ENCODE data around the gene GAS6. TPM values are rescaled to one million over a fixed set of nuclear protein-coding genes. Genes with fewer than 3 reads are reported as not detected.
"Not testable (repeated sequence)": the region's sequence is repeated elsewhere in the genome, so short reads cannot be mapped to it uniquely, and the experiment has no call there.

Gene GAS6
- total RNA-seq: 0.62 and 0.98 TPM in 2 replicates

GRCh38 chr13:113863524-113864272, at the start of gene GAS6:
Gene GAS6 (minus strand): TSS chr13:113864076. CDS start chr13:113863920, 156 bp downstream.
- DNase-seq (ENCODE audit: low spot score): no peak
- peaks cover 8% of the 10 kb centered on the region for H3K9me3 Mint-ChIP-seq
- intact Hi-C loops (cut with micrococcal nuclease): loop anchor here (5.0 kb wide), 1 partner anchor 364 kb away; no protein-coding TSS in a partner anchor
- H3K4me1 Mint-ChIP-seq (ENCODE audit: low read depth): peaks cover 5% of the 10 kb centered on the region
- H3K27ac Mint-ChIP-seq: no peak within 1 kb of the TSS
- H3K4me3 Mint-ChIP-seq: peak within 1 kb of the TSS; percentile 67
- H3K27me3 Mint-ChIP-seq (ENCODE audit: insufficient read depth): peaks cover 38% of the 10 kb centered on the region
- no peaks in the 10 kb centered on the region for H3K36me3 Mint-ChIP-seq (ENCODE audit: low read depth)

DNA sequence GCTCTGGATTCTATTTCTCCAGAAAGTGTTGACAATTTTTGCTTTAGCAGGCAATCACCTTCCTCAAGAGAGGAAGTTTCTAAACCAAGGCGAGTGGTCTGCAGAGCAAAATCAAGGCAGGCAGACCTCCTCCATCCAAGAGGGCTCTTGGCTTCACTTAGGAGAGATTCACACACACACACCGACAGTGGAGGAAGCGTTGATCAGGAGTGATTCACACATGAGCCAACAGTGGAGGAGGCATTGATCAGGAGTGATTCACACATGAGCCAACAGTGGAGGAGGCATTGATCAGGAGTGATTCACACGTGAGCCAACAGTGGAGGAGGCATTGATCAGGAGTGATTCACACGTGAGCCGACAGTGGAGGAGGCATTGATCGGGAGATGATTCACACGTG, 49.5 kb upstream of the GAS6 start:
- intact Hi-C loops (cut with micrococcal nuclease); H3K36me3 Mint-ChIP-seq (ENCODE audit: low read depth); H3K4me1 Mint-ChIP-seq (ENCODE audit: low read depth); DNase-seq (ENCODE audit: low spot score); H3K27ac Mint-ChIP-seq; H3K9me3 Mint-ChIP-seq; H3K4me3 Mint-ChIP-seq: not testable (repeated sequence)
- peaks cover 34% of the 10 kb centered on the region for H3K27me3 Mint-ChIP-seq (ENCODE audit: insufficient read depth)

- Mint-ChIP-seq H3K27ac (peak overlapping the region; percentile 8), H3K4me1 (ENCODE audit: low read depth) (peaks cover 5% of the 10 kb centered on the region), H3K36me3 (ENCODE audit: low read depth) (no peaks in the 10 kb centered on the region), H3K9me3 (no peaks in the 10 kb centered on the region), H3K4me3 (no peak overlapping the region), H3K27me3 (ENCODE audit: insufficient read depth) (peaks cover 40% of the 10 kb centered on the region)
- intact Hi-C loops (cut with micrococcal nuclease): no loop called here
- DNase-seq (ENCODE audit: low spot score): no peak
Observed at GRCh38 chr13:113912596-113912995, 48.7 kb upstream of the GAS6 start.

GRCh38 chr13:113907635-113908617, 44.0 kb upstream of the GAS6 start:
- intact Hi-C loops (cut with micrococcal nuclease): no loop called here
- H3K4me3 Mint-ChIP-seq: no peak overlapping the region
- H3K36me3 Mint-ChIP-seq (ENCODE audit: low read depth): no peaks in the 10 kb centered on the region
- no peaks in the 10 kb centered on the region for H3K9me3 Mint-ChIP-seq
- peaks cover 5% of the 10 kb centered on the region for H3K4me1 Mint-ChIP-seq (ENCODE audit: low read depth)
- peaks cover 53% of the 10 kb centered on the region for H3K27me3 Mint-ChIP-seq (ENCODE audit: insufficient read depth)
- no peak for DNase-seq (ENCODE audit: low spot score)
- no peak overlapping the region for H3K27ac Mint-ChIP-seq

GRCh38 chr13:113906571-113906970, 42.7 kb upstream of the GAS6 start:
- Mint-ChIP-seq H3K4me3 (no peak overlapping the region), H3K36me3 (ENCODE audit: low read depth) (no peaks in the 10 kb centered on the region), H3K27ac (no peak overlapping the region), H3K4me1 (ENCODE audit: low read depth) (no peaks in the 10 kb centered on the region), H3K9me3 (no peaks in the 10 kb centered on the region), H3K27me3 (ENCODE audit: insufficient read depth) (peaks cover 43% of the 10 kb centered on the region)
- DNase-seq (ENCODE audit: low spot score): no peak
- intact Hi-C loops (cut with micrococcal nuclease): no loop called here

DNA sequence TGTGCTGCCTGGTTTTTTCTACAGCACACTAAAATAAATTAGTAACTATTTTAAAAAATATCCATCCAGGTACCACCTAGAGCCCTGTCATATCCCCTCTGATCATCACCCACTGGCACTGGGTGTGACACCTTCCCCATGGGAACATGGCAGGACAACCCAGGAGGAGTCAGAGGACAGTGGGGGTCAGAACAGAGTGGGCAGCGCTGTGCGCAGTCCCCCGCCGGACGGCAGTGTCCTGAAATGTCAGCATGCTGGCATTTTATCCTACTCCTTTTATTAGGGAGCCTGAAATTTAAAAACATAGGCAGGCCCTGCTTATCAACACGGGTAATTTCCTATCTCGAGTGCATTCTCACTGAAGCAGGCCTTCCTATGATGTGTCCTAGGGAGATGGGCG, 42.1 kb upstream of the GAS6 start:
- no peak overlapping the region for H3K27ac Mint-ChIP-seq
- intact Hi-C loops (cut with micrococcal nuclease): no loop called here
- no peaks in the 10 kb centered on the region for H3K9me3 Mint-ChIP-seq
- H3K27me3 Mint-ChIP-seq (ENCODE audit: insufficient read depth): peaks cover 38% of the 10 kb centered on the region
- no peak for DNase-seq (ENCODE audit: low spot score)
- H3K4me3 Mint-ChIP-seq: no peak overlapping the region
- H3K36me3 Mint-ChIP-seq (ENCODE audit: low read depth): no peaks in the 10 kb centered on the region
- no peaks in the 10 kb centered on the region for H3K4me1 Mint-ChIP-seq (ENCODE audit: low read depth)

- H3K4me1 Mint-ChIP-seq (ENCODE audit: low read depth): no peaks in the 10 kb centered on the region
- H3K4me3 Mint-ChIP-seq: no peak overlapping the region
- H3K36me3 Mint-ChIP-seq (ENCODE audit: low read depth): no peaks in the 10 kb centered on the region
- DNase-seq (ENCODE audit: low spot score): no peak
- no peaks in the 10 kb centered on the region for H3K9me3 Mint-ChIP-seq
- intact Hi-C loops (cut with micrococcal nuclease): no loop called here
- H3K27ac Mint-ChIP-seq: no peak overlapping the region
- peaks cover 29% of the 10 kb centered on the region for H3K27me3 Mint-ChIP-seq (ENCODE audit: insufficient read depth)
Observed at GRCh38 chr13:113905018-113905417, 41.1 kb upstream of the GAS6 start.

DNA sequence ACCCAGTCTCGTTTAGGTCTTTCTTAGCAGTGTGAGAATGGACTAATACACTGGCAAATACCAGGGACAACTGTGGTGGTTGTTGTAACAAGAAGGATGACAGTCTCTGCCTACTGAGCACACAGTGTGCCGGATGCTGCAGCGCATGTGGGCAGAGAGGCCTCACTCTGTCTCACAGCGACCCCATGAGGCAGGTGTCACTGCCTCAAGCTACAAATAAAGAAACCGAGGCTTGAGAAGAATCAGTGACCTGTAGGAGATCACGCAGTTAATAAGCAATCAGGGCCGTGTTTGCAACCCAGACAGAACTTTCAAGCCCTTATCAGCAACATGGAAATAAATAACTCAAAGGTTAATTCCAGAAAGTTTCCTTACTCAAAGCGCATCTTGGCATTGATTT, 40.5 kb upstream of the GAS6 start:
- Mint-ChIP-seq H3K36me3 (ENCODE audit: low read depth) (no peaks in the 10 kb centered on the region), H3K4me3 (no peak overlapping the region), H3K27me3 (ENCODE audit: insufficient read depth) (peaks cover 27% of the 10 kb centered on the region), H3K4me1 (ENCODE audit: low read depth) (no peaks in the 10 kb centered on the region), H3K9me3 (no peaks in the 10 kb centered on the region), H3K27ac (no peak overlapping the region)
- DNase-seq (ENCODE audit: low spot score): no peak
- intact Hi-C loops (cut with micrococcal nuclease): loop anchor here (1.0 kb wide), 1 partner anchor 87 kb away; no protein-coding TSS in a partner anchor

DNA sequence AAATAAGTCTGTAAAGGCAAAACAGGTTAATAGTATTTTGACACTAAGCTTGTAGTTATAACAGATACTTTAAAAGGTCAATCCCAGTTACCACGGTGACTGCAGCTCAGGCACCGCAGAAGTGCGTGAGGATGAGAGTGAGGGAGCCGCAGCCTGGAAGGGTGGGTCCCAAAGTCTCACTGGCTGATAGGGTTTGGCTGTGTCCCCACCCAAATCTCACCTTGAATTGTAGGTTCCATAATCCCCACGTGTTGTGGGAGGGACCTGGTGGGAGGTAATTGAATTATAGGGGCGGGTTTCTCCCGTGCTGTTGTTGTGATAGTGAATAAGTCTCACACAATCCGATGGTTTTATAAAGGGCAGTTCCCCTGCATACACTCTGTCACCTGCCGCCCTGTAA, 40.0 kb upstream of the GAS6 start:
- DNase-seq (ENCODE audit: low spot score): no peak
- H3K9me3 Mint-ChIP-seq: no peaks in the 10 kb centered on the region
- H3K4me1 Mint-ChIP-seq (ENCODE audit: low read depth): no peaks in the 10 kb centered on the region
- H3K4me3 Mint-ChIP-seq: no peak overlapping the region
- no peak overlapping the region for H3K27ac Mint-ChIP-seq
- no peaks in the 10 kb centered on the region for H3K36me3 Mint-ChIP-seq (ENCODE audit: low read depth)
- intact Hi-C loops (cut with micrococcal nuclease): loop anchor here (1.0 kb wide), 1 partner anchor 87 kb away; no protein-coding TSS in a partner anchor
- peaks cover 22% of the 10 kb centered on the region for H3K27me3 Mint-ChIP-seq (ENCODE audit: insufficient read depth)

GRCh38 chr13:113902986-113903775, 39.3 kb upstream of the GAS6 start:
- no peak overlapping the region for H3K27ac Mint-ChIP-seq
- no peaks in the 10 kb centered on the region for H3K36me3 Mint-ChIP-seq (ENCODE audit: low read depth)
- intact Hi-C loops (cut with micrococcal nuclease): no loop called here
- DNase-seq (ENCODE audit: low spot score): no peak
- H3K27me3 Mint-ChIP-seq (ENCODE audit: insufficient read depth): peaks cover 16% of the 10 kb centered on the region
- H3K4me1 Mint-ChIP-seq (ENCODE audit: low read depth): no peaks in the 10 kb centered on the region
- no peak overlapping the region for H3K4me3 Mint-ChIP-seq
- H3K9me3 Mint-ChIP-seq: no peaks in the 10 kb centered on the region

DNA sequence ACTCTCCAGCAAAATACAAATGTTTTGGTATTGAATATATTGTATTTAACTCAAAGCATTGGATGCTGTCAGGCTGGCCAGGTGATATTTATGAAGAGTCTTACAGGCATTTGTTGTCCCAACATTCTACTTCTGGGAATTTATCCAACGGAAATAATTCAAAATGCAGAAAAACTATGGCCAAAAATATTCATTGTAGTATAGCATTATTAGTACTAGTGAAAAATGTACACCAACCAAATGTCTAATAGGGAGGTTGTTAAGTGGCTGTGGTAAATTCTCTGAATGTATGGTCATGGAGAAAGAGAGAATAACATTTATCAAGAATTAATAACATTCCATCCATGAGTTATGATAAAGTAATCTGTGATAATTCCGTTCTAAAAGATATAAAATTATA, 38.6 kb upstream of the GAS6 start:
- intact Hi-C loops (cut with micrococcal nuclease): no loop called here
- H3K27ac Mint-ChIP-seq: no peak overlapping the region
- no peaks in the 10 kb centered on the region for H3K4me1 Mint-ChIP-seq (ENCODE audit: low read depth)
- H3K9me3 Mint-ChIP-seq: no peaks in the 10 kb centered on the region
- peaks cover 11% of the 10 kb centered on the region for H3K27me3 Mint-ChIP-seq (ENCODE audit: insufficient read depth)
- H3K4me3 Mint-ChIP-seq: no peak overlapping the region
- no peak for DNase-seq (ENCODE audit: low spot score)
- H3K36me3 Mint-ChIP-seq (ENCODE audit: low read depth): no peaks in the 10 kb centered on the region

DNA sequence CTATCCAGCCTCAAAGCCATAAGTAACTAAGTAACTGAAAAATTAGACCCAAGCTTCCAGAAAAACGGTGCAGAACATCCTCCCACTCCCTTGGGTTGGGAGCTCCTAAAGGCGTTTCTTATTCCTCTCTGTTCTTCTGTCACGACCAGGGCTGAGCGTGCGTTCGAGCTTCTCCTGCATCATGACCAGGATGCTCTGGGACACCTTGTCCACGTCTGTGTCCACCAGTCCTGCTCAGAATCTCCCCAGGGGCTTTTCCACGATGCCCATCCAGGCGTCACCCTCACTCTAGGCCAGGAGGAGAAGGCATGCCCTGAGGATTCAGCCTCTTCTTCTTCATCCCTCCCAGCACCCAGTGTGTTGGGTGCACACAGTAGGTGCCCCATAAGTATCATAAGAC, 37.8 kb upstream of the GAS6 start:
- Mint-ChIP-seq H3K4me3 (no peak overlapping the region), H3K36me3 (ENCODE audit: low read depth) (no peaks in the 10 kb centered on the region), H3K4me1 (ENCODE audit: low read depth) (no peaks in the 10 kb centered on the region), H3K27me3 (ENCODE audit: insufficient read depth) (peaks cover 6% of the 10 kb centered on the region), H3K27ac (no peak overlapping the region), H3K9me3 (no peaks in the 10 kb centered on the region)
- intact Hi-C loops (cut with micrococcal nuclease): no loop called here
- DNase-seq (ENCODE audit: low spot score): no peak
